Thyroid gland (tissue), 4 donors: ENCODE measurements around the gene ITGA1.

ENCODE experiments used
- CTCF ChIP-seq, 6 experiments: fragments of 200-600 bp in 3 of 6; fragments of 450-650 bp in 3 of 6; sonication (generic) in 3 of 6; IDR thresholded peaks; one replicate each; pipeline ENCODE4 v1.5.1; 2016 to 2019; ENCODE audit warnings: antibody characterized with exemption in 6 of 6, mild to moderate bottlenecking in 2 of 6, inconsistent platforms in 1 of 6, moderate library complexity in 1 of 6
- POLR2A ChIP-seq, 2 donors: fragments of 450-650 bp; IDR thresholded peaks; one replicate each; pipeline ENCODE4 v1.6.1; 2017; ENCODE audit warnings: antibody characterized with exemption in 2 of 2, mild to moderate bottlenecking in 2 of 2, moderate library complexity in 1 of 2

GRCh38 chr5:52818360-52818759 is 30.6 kb downstream of the ITGA1 start:
- TF ChIP-seq POLR2A (IDR thresholded peaks at IDR 0.05), result no peak
- TF ChIP-seq CTCF (IDR thresholded peaks at IDR 0.05), result no peak
